ENCODE results near the gene CDC42EP3.

Gene CDC42EP3

GRCh38 chr2:37656512-37657423 lies 14.7 kb downstream of the CDC42EP3 start:
- Histone ChIP-seq H3K9ac (no peak overlapping the region), H4K20me1 (ENCODE audit: insufficient read depth) (no peaks in the 10 kb centered on the region), H3K4me3 (IDR thresholded peaks at IDR 0.05; ENCODE audit: insufficient read depth, low read depth, low read length) (no peak overlapping the region), H3K4me1 (ENCODE audit: low read depth, poor library complexity, severe bottlenecking) (peaks cover 55% of the 10 kb centered on the region), H2AFZ (ENCODE audit: low read depth) (no peak overlapping the region), H3K27me3 (ENCODE audit: insufficient read depth, low read depth) (no peaks in the 10 kb centered on the region), H3K27ac (peak overlapping the region; percentile 61; the same call in 1 of the 2 replicates), H3K4me2 (peak overlapping the region; percentile 95; the same call in 1 of the 2 replicates), H3K36me3 (ENCODE audit: insufficient read depth) (no peaks in the 10 kb centered on the region), H3K79me2 (ENCODE audit: insufficient read depth, low read depth) (peaks cover 5% of the 10 kb centered on the region; the same call in 1 of the 2 replicates)
- no peak for TF ChIP-seq CTCF (conservative IDR thresholded peaks at IDR 0.05; ENCODE audit: low read depth, low read length)

- Histone ChIP-seq H3K9ac (peak overlapping the region; percentile 31; the same call in 1 of the 2 replicates), H3K27me3 (ENCODE audit: insufficient read depth, low read depth) (no peaks in the 10 kb centered on the region), H3K36me3 (ENCODE audit: insufficient read depth) (no peaks in the 10 kb centered on the region), H3K79me2 (ENCODE audit: insufficient read depth, low read depth) (peaks cover 5% of the 10 kb centered on the region; the same call in 1 of the 2 replicates), H3K4me2 (peak overlapping the region; percentile 95), H3K27ac (peak overlapping the region; percentile 61), H3K4me3 (IDR thresholded peaks at IDR 0.05; ENCODE audit: insufficient read depth, low read depth, low read length) (peak overlapping the region; percentile 70), H3K4me1 (ENCODE audit: low read depth, poor library complexity, severe bottlenecking) (peaks cover 55% of the 10 kb centered on the region), H2AFZ (ENCODE audit: low read depth) (peak overlapping the region; percentile 34), H4K20me1 (ENCODE audit: insufficient read depth) (no peaks in the 10 kb centered on the region)
- no peak for TF ChIP-seq CTCF (conservative IDR thresholded peaks at IDR 0.05; ENCODE audit: low read depth, low read length)
Measured at GRCh38 chr2:37654932-37655841, 16.3 kb downstream of the CDC42EP3 start.

GRCh38 chr2:37654419-37654818 lies 17.0 kb downstream of the CDC42EP3 start:
- H3K4me1 ChIP-seq (ENCODE audit: low read depth, poor library complexity, severe bottlenecking): peaks cover 55% of the 10 kb centered on the region

More at GRCh38 chr2:37654419-37654818, 17.0 kb downstream of the CDC42EP3 start:
- Histone ChIP-seq H3K4me2 (peak overlapping the region; percentile 95), H3K36me3 (ENCODE audit: insufficient read depth) (no peaks in the 10 kb centered on the region), H3K79me2 (ENCODE audit: insufficient read depth, low read depth) (peaks cover 5% of the 10 kb centered on the region; the same call in 1 of the 2 replicates), H3K27me3 (ENCODE audit: insufficient read depth, low read depth) (no peaks in the 10 kb centered on the region), H3K27ac (peak overlapping the region; percentile 61), H3K9ac (peak overlapping the region; percentile 31; the same call in 1 of the 2 replicates), H4K20me1 (ENCODE audit: insufficient read depth) (no peaks in the 10 kb centered on the region), H3K4me3 (IDR thresholded peaks at IDR 0.05; ENCODE audit: insufficient read depth, low read depth, low read length) (peak overlapping the region; percentile 70), H2AFZ (ENCODE audit: low read depth) (peak overlapping the region; percentile 34)
- no peak for TF ChIP-seq CTCF (conservative IDR thresholded peaks at IDR 0.05; ENCODE audit: low read depth, low read length)

All from KMS-11 (cell line).